Left kidney (tissue), 2 donors: ENCODE data around the gene NWD2. TPM values are rescaled to one million over a fixed set of nuclear protein-coding genes. Genes with fewer than 3 reads are reported as not detected.
A peak's percentile ranks its signal among the peaks of the same experiment; 100 is the strongest.

Source experiments
- DNase-seq: peaks from one replicate; pipeline ENCODE4 v3.0.0-alpha.2; 2013
- polyA plus RNA-seq: library from polyadenylated mRNA; unstranded; fragments of 120-200 nt; gene quantifications from one replicate; pipeline ENCODE4 v1.2.1, GENCODE V29; 2013; ENCODE audit not compliant: insufficient read length

The NWD2 gene
- polyA plus RNA-seq, 1 donor, result 0.23 TPM

GRCh38 chr4:37279894-37280592 lies 35.5 kb downstream of the NWD2 start:
- no peak for DNase-seq

- DNase-seq, result no peak
Observed at GRCh38 chr4:37299468-37299867, 54.9 kb downstream of the NWD2 start.

DNA sequence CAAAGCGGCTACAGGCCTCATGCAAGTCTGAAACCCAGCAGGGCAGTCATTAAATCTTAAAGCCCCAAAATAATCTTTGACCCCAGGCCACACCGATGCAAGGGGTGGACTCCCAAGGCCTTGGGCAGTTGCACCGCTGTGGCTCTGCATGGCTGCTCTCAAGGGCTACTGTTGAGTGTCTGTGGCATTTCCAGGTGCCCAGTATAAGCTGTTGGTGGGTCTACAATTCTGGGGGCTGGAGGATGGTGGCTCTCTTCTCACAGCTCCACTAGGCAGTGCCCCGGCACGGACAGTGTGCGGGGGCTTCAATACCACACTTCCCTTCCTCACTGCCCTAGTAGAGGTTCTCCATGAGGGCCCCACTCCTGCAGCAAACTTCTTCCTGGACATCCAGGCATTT lies 60.1 kb downstream of the NWD2 start:
- no peak for DNase-seq

- no peak for DNase-seq
Observed at GRCh38 chr4:37305984-37306383, 61.4 kb downstream of the NWD2 start.

GRCh38 chr4:37317104-37317643 lies 72.6 kb downstream of the NWD2 start:
- DNase-seq, result no peak

GRCh38 chr4:37320513-37321235 lies 76.1 kb downstream of the NWD2 start:
- no peak for DNase-seq

DNA sequence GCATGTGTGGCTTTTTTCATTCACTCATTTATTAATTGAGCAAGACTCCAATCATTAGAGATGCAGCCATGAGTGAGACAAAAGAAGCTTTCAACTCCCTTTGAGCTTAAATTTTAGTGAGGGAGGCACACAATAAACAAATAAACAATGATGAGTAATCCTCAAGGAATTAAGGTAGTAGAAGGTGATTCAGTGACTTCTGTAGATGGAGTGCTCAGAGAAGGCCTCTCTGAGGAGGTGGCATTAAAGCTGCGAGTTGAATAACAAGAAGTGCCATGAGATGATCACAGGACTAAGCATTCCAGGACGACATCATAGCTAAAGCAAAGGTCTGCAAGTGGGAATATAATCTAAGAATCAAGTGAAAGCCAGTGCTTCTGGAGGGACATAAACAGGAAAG lies 77.6 kb downstream of the NWD2 start:
- DNase-seq, result no peak

DNA sequence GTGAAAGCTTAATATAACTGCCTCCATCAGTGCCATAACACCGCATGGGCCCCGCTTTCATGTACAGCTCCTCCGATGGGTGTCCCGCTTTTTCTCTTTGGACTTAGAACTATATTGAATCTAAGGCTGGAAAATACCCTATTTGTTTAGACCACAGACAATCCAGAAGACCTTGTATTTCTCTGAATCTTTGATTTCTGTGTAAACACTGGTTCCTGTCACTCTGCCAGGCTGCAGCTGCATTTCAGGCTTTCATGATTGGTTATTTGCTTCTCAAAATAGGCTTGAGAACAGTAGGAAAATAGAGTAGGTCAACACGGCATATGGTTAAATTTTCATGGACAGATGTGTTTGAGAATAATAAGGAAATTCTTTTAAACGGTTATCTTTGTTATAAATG lies 80.0 kb downstream of the NWD2 start:
- DNase-seq, result no peak

GRCh38 chr4:37326852-37327251 lies 82.3 kb downstream of the NWD2 start:
- no peak for DNase-seq

- no peak for DNase-seq
Observed at GRCh38 chr4:37338972-37339371, 94.4 kb downstream of the NWD2 start.

DNA sequence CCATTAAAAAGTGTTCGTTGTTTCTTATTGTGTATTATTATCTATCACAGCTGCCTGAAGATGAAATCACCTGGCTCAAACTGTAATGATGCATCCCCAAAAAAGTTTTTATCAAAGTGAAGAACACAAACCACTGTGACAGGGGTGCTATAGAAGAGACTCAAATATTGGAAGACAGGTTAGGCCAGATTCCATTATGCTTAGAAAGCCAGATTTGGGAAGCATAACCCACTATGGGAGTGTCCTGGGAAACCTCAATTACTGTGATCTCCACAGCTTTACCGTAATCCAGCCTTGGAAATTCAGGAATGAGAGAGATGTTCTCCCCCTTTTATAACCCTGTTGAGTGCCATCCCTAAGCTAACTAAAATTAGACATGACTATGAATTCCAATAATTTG lies 114.2 kb downstream of the NWD2 start:
- DNase-seq, result no peak

DNA sequence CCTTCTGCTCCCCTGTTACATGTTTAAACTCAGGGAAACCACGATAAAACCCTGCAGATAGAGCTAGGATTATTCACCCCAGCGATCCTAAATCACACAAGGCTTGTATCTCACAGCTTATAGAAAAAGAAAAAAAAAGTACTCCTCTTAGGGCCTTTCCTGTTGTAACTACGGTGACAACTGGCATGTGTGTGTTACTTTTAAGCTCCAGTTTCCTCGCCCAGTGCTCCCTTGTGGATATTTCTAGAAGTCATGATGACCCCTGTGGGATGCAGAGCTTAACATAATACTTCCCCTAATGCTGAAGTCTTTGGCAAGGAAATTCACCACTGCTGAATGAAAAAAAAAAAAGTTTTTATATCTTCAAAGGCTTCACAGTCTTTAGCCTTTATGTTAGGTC lies 114.7 kb downstream of the NWD2 start:
- no peak for DNase-seq

DNA sequence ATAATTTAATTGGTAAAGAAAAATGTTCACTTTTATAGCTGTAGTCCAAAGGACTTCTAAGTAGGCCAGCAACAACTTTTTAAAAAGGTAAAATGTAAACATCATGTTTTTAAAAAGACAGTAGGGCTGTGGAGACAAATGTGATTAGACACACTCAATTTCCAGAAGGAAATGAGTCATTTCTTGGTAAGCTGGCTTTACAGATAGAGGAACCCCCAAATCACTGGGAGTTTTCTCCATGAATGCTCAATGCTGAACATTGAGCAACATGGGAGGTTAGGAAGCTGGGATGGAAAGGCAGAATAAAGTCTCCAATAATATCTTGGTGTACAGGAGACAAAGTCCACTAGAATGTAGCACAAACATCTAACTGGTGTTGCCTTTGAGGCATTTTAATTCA lies 121.3 kb downstream of the NWD2 start:
- no peak for DNase-seq

- DNase-seq, result no peak
Observed at GRCh38 chr4:37367901-37368300, 123.4 kb downstream of the NWD2 start.

DNA sequence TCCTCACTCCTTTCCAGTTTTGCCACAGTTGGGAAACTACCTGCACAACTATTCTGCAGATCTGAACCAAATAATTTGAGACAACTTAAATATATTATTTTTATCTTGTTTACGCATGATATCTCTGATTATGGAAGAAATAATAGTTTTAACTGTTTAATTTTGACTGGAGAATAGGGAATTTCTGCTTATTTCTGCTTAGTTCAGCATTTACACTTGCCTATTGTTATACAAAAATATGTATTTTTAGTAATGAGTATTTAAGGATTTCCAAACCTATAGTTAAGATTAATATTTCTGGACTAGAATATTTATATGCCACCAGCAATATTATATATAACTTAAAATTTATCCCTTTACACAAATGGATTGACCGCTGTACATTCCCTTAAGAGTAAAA lies 125.5 kb downstream of the NWD2 start:
- DNase-seq, result no peak

- DNase-seq, result no peak
Observed at GRCh38 chr4:37381040-37381668, 136.6 kb downstream of the NWD2 start.

- peak; percentile 61 for DNase-seq
Observed at GRCh38 chr4:37383579-37384229, 139.2 kb downstream of the NWD2 start.

DNA sequence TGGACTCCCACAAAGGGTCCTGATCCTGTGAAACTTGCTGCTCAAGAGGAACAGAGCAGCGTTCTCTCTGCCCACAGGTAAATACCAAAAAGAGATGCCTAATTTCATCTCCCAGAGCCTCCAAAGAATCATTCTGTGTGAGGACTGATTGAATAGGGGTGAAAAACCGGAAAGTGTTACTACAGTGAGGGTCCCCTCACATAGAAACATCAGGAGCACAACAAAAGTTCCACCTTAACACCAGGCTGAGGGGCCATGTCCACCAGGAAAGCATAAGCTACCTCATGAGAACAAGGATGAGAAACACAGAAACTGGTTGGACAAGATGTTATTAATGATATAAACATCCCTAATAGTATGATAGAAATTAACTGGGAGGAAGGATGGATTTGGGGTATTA lies 140.9 kb downstream of the NWD2 start:
- DNase-seq, result no peak

- no peak for DNase-seq
Observed at GRCh38 chr4:37388681-37389365, 144.3 kb downstream of the NWD2 start.

DNA sequence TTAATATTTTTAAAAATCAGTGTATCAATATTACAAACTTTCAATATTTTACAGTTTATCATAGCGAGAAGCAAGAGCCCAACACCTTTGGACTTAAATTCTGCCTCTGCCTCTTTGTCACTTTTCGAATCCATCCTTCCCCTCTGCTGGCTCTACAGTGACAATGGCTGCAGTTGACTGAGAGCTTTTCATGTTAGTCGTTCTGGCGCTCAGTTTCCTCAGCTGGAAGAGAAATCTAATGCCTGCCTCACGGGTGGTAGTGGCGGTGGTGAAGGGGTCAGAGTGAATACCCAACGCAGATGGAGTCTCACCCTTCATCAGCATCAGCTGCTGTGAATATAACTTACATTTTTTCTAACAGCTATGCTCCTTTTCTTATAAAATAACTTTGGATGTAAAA lies 144.8 kb downstream of the NWD2 start:
- no peak for DNase-seq

GRCh38 chr4:37389967-37390580 lies 145.5 kb downstream of the NWD2 start:
- DNase-seq, result peak; percentile 64
